Transverse colon (tissue), 4 donors: ENCODE measurements around the gene ATRN. TPM values are rescaled to one million over a fixed set of nuclear protein-coding genes. Genes with fewer than 3 reads are reported as not detected.
"Not testable (repeated sequence)": the region's sequence is repeated elsewhere in the genome, so short reads cannot be mapped to it uniquely, and the experiment has no call there.

Source experiments
- DNase-seq: peaks from one replicate; pipeline ENCODE4 v3.0.0-alpha.2; 2019
- H3K27ac ChIP-seq, 4 donors: fragments of 200-600 bp; sonication (generic); 2 replicates each; pipeline ENCODE4 v1.5.1; 2016 to 2018; ENCODE audit warnings: inconsistent platforms in 4 of 4
- H3K27me3 ChIP-seq: fragments of 200-600 bp; sonication (generic); 2 replicates; pipeline ENCODE4 v1.5.1; 2017; ENCODE audit warnings: inconsistent platforms
- H3K36me3 ChIP-seq, 4 donors: fragments of 200-600 bp; sonication (generic); 2 replicates each; pipeline ENCODE4 v1.5.1; 2017 to 2019; ENCODE audit warnings: inconsistent platforms in 4 of 4
- H3K4me1 ChIP-seq, 4 donors: fragments of 200-600 bp; sonication (generic); 2 replicates each; pipeline ENCODE4 v1.5.1; 2017 to 2020; ENCODE audit warnings: inconsistent platforms in 4 of 4
- H3K4me3 ChIP-seq, 4 donors: fragments of 200-600 bp; sonication (generic); 1 replicate in 1 of 4; 2 replicates in 3 of 4; pipeline versions ENCODE4 v1.5.1 to v1.6.1; 2017 to 2019; ENCODE audit warnings: inconsistent platforms in 4 of 4
- H3K9me3 ChIP-seq, 2 donors: fragments of 200-600 bp; sonication (generic); 2 replicates each; pipeline ENCODE4 v1.5.1; 2017 to 2019; ENCODE audit warnings: inconsistent platforms in 2 of 2
- CTCF ChIP-seq, 5 experiments: fragments of 200-600 bp in 3 of 5; fragments of 450-650 bp in 2 of 5; sonication (generic) in 3 of 5; IDR thresholded peaks; 1 replicate in 2 of 5; 2 replicates in 3 of 5; pipeline ENCODE4 v1.5.1; 2016 to 2017; ENCODE audit warnings: antibody characterized with exemption in 5 of 5, inconsistent platforms in 3 of 5, mild to moderate bottlenecking in 2 of 5, moderate library complexity in 1 of 5
- EP300 ChIP-seq: sonication (generic); formaldehyde crosslinking; IDR thresholded peaks from one replicate; pipeline ENCODE4 v1.6.1; 2017; ENCODE audit warnings: antibody characterized with exemption, low read depth
- POLR2A ChIP-seq: fragments of 450-650 bp; IDR thresholded peaks from one replicate; pipeline ENCODE4 v1.6.1; 2016; ENCODE audit warnings: antibody characterized with exemption, mild to moderate bottlenecking, moderate library complexity
- POLR2AphosphoS5 ChIP-seq, 3 donors: sonication (generic); formaldehyde crosslinking; IDR thresholded peaks; one replicate each; pipeline ENCODE4 v1.6.1; 2016; ENCODE audit warnings: antibody characterized with exemption in 3 of 3
- whole genome bisulfite sequencing, 2 donors: methylation state at CpG; one replicate each; pipeline ENCODE4 v1.1.5; 2018; ENCODE audit warnings: low coverage in 1 of 2; 5-methylcytosine and 5-hydroxymethylcytosine counted together
- in situ Hi-C, 4 donors: fragments of 200-750 bp; cut with MboI; loops; one replicate each; pipeline versions ENCODE4 v1.15.0 to v1.15.1; 2017; ENCODE audit warnings: low sequenced_read_pairs in 3 of 4, low pct_ligation_motif_present in 1 of 4, low pct_unique_long_range_greater_than_20kb in 1 of 4
- intact Hi-C: fragments of 100-400 bp; cut with DNase I; formaldehyde crosslinking; loops from one replicate; pipeline ENCODE4 v1.15.1; 2023; ENCODE audit warnings: low total_unique reads
- total RNA-seq, 4 donors: library from RNA; depleted of rRNA; stranded (reverse); fragments of >200 nt; gene quantifications; one replicate each; pipeline ENCODE4 v1.1.0, GENCODE V29; 2016

The ATRN gene
- 10 to 100 TPM in 3 of 4 donors, 1 to 10 TPM in 1; 6.8 to 24.7 (median 15.9) TPM for total RNA-seq

GRCh38 chr20:3470627-3471396 lies at the start of gene ATRN:
Gene ATRN, plus strand, starts transcription at chr20:3471018. Its CDS starts 90 bp downstream, at chr20:3471108.
- H3K9me3 ChIP-seq: no peaks in the 10 kb centered on the region
- in situ Hi-C loops (no loop called here), intact Hi-C loops (no loop called here)
- no peaks in the 10 kb centered on the region for H3K36me3 ChIP-seq
- 1% methylated on average over 23 of the region's 95 CpGs; no CpG with 5 or more reads in 1 of the 2 donors for WGBS, 2 donors
- TF ChIP-seq POLR2A: peak; percentile 50
- peak; percentile 47 to 81 (median 77) for TF ChIP-seq POLR2AphosphoS5 (IDR thresholded peaks at IDR 0.05)
- TF ChIP-seq CTCF (IDR thresholded peaks at IDR 0.05): peak in 1 of 5 experiments; percentile 18
- TF ChIP-seq EP300: no peak
- H3K4me1 ChIP-seq: peaks cover 19 to 30% (median 27%) of the 10 kb centered on the region in 4 donors
- peak; percentile 89 for DNase-seq
- H3K4me3 ChIP-seq: peak within 1 kb of the TSS; percentile 68 to 100 (median 79)
- H3K27me3 ChIP-seq: peaks cover 15% of the 10 kb centered on the region
- H3K27ac ChIP-seq: peak within 1 kb of the TSS; percentile 75 to 84 (median 83)

- in situ Hi-C loops (no loop called here), intact Hi-C loops (no loop called here)
- peaks cover 72% of the 10 kb centered on the region for H3K27me3 ChIP-seq
- 66 to 75% methylated on average over 5 to 6 of the region's 6 CpGs for WGBS, 2 donors
- TF ChIP-seq POLR2A (no peak), EP300 (no peak), POLR2AphosphoS5 (IDR thresholded peaks at IDR 0.05) (no peak), CTCF (IDR thresholded peaks at IDR 0.05) (no peak)
- no peak for DNase-seq
- no peak overlapping the region for H3K4me3 ChIP-seq
- H3K9me3 ChIP-seq: no peaks in the 10 kb centered on the region
- H3K27ac ChIP-seq: no peak overlapping the region
- H3K4me1 ChIP-seq: no peaks in the 10 kb centered on the region
- no peaks in the 10 kb centered on the region for H3K36me3 ChIP-seq
Observed at GRCh38 chr20:3421985-3422384, 48.8 kb upstream of the ATRN start.

DNA sequence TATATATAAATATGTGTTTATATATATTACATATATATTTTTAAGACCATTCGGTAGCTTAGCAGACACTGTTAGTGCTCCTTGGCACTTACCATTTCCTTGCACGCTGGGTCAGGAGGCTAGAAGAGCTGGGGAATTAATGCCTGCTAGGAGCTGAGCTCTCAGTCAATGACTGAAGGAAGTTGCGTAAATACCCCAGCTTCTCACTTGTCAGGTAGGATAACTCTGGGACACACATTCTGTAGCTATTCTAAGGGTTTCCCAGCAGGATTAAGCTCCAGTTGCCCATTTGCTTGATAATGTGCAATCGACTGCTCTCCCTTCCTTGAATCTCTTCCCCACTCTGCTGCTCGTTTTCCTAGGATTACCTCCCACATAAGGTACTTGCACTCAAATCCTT lies 47.7 kb upstream of the ATRN start:
- Histone ChIP-seq H3K27ac (no peak overlapping the region), H3K36me3 (no peaks in the 10 kb centered on the region), H3K9me3 (no peaks in the 10 kb centered on the region), H3K4me1 (no peaks in the 10 kb centered on the region), H3K27me3 (peaks cover 72% of the 10 kb centered on the region), H3K4me3 (no peak overlapping the region)
- intact Hi-C loops (no loop called here), in situ Hi-C loops (no loop called here)
- 59 to 63% methylated on average over 5 of the region's 5 CpGs for WGBS, 2 donors
- TF ChIP-seq POLR2A (no peak), CTCF (IDR thresholded peaks at IDR 0.05) (no peak), POLR2AphosphoS5 (IDR thresholded peaks at IDR 0.05) (no peak), EP300 (no peak)
- no peak for DNase-seq

GRCh38 chr20:3426766-3427165 lies 44.1 kb upstream of the ATRN start:
- DNase-seq, H3K27ac ChIP-seq, H3K9me3 ChIP-seq, in situ Hi-C loops, H3K4me1 ChIP-seq, H3K36me3 ChIP-seq, intact Hi-C loops, H3K4me3 ChIP-seq: not testable (repeated sequence)
- 43 to 85% methylated on average over 2 to 4 of the region's 4 CpGs for WGBS, 2 donors
- H3K27me3 ChIP-seq: peaks cover 84% of the 10 kb centered on the region
